Glutamatergic neuron (in vitro differentiated cells): ENCODE results near the gene HOXD13. TPM values are rescaled to one million over a fixed set of nuclear protein-coding genes. Genes with fewer than 3 reads are reported as not detected.
A peak's percentile ranks its signal among the peaks of the same experiment; 100 is the strongest.

Experiments used
- DNase-seq: peaks from one replicate; pipeline ENCODE4 v3.0.0; 2022
- H3K27ac Mint-ChIP-seq: one replicate; pipeline ENCODE4 v1.8.0; 2020; ENCODE audit warnings: mild to moderate bottlenecking, mixed read lengths, inconsistent platforms; ENCODE audit not compliant: unreplicated experiment
- H3K27me3 Mint-ChIP-seq: one replicate; pipeline ENCODE4 v1.8.0; 2020; ENCODE audit warnings: mild to moderate bottlenecking, moderate library complexity, mixed read lengths, inconsistent platforms; ENCODE audit not compliant: unreplicated experiment
- H3K36me3 Mint-ChIP-seq: one replicate; pipeline ENCODE4 v1.8.0; 2020; ENCODE audit warnings: mild to moderate bottlenecking, mixed read lengths, inconsistent platforms; ENCODE audit not compliant: unreplicated experiment
- H3K4me1 Mint-ChIP-seq: one replicate; pipeline ENCODE4 v1.8.0; 2020; ENCODE audit warnings: mild to moderate bottlenecking, low read depth, mixed read lengths, inconsistent platforms; ENCODE audit not compliant: unreplicated experiment
- H3K4me3 Mint-ChIP-seq: one replicate; pipeline ENCODE4 v1.8.0; 2020; ENCODE audit warnings: mild to moderate bottlenecking, mixed read lengths, inconsistent platforms; ENCODE audit not compliant: unreplicated experiment
- H3K9me3 Mint-ChIP-seq: one replicate; pipeline ENCODE4 v1.8.0; 2020; ENCODE audit warnings: mild to moderate bottlenecking, moderate library complexity, mixed read lengths, inconsistent platforms; ENCODE audit not compliant: unreplicated experiment
- CTCF ChIP-seq: fragments of 200-600 bp; sonication (generic); IDR thresholded peaks from one replicate; pipeline ENCODE4 v1.5.0; 2021; ENCODE audit not compliant: partially characterized antibody, unreplicated experiment
- total RNA-seq: library from RNA; stranded (reverse); fragmentation: NEBNext Ultra II Directional; extraction: Animal tissue kit (Norgen Biotek cat#: 25700); gene quantifications from one replicate; pipeline ENCODE4 v1.2.1, GENCODE V29; 2021; ENCODE audit not compliant: unreplicated experiment

HOXD13 gene
- total RNA-seq, 1 donor from 2014 or later: 0.17 TPM

- Mint-ChIP-seq H3K27ac (no peak overlapping the region), H3K36me3 (peaks cover 4% of the 10 kb centered on the region), H3K27me3 (peaks cover 44% of the 10 kb centered on the region), H3K4me3 (peak overlapping the region; percentile 63), H3K9me3 (peaks cover 22% of the 10 kb centered on the region), H3K4me1 (peaks cover 1% of the 10 kb centered on the region)
- TF ChIP-seq CTCF: no peak
- DNase-seq: no peak
These were observed 927 bp upstream of the HOXD13 start for GRCh38 chr2:176091329-176092258.

- peaks cover 4% of the 10 kb centered on the region for H3K36me3 Mint-ChIP-seq
These were observed 800 bp downstream of the HOXD13 start for GRCh38 chr2:176093145-176093897.

GRCh38 chr2:176093898-176094249 lies 1.4 kb downstream of the HOXD13 start:
- no peak for DNase-seq
- Mint-ChIP-seq H3K27ac (no peak overlapping the region), H3K36me3 (peaks cover 4% of the 10 kb centered on the region), H3K9me3 (peaks cover 28% of the 10 kb centered on the region), H3K4me1 (peaks cover 11% of the 10 kb centered on the region), H3K4me3 (peak overlapping the region; percentile 36), H3K27me3 (peaks cover 51% of the 10 kb centered on the region)
- TF ChIP-seq CTCF: no peak

More at GRCh38 chr2:176093145-176093897, 800 bp downstream of the HOXD13 start:
- Mint-ChIP-seq H3K27ac (no peak overlapping the region), H3K27me3 (peaks cover 51% of the 10 kb centered on the region), H3K9me3 (peaks cover 29% of the 10 kb centered on the region), H3K4me3 (peak overlapping the region; percentile 36), H3K4me1 (peaks cover 11% of the 10 kb centered on the region)
- TF ChIP-seq CTCF: peak; percentile 6
- DNase-seq: peak; percentile 53

GRCh38 chr2:176094349-176094748 lies 1.8 kb downstream of the HOXD13 start:
- Mint-ChIP-seq H3K27me3 (peaks cover 51% of the 10 kb centered on the region), H3K27ac (no peak overlapping the region), H3K9me3 (peaks cover 28% of the 10 kb centered on the region), H3K36me3 (peaks cover 4% of the 10 kb centered on the region), H3K4me1 (peaks cover 11% of the 10 kb centered on the region), H3K4me3 (no peak overlapping the region)
- TF ChIP-seq CTCF: no peak
- no peak for DNase-seq
